Measurements from ENCODE around the gene NHS.

DNA sequence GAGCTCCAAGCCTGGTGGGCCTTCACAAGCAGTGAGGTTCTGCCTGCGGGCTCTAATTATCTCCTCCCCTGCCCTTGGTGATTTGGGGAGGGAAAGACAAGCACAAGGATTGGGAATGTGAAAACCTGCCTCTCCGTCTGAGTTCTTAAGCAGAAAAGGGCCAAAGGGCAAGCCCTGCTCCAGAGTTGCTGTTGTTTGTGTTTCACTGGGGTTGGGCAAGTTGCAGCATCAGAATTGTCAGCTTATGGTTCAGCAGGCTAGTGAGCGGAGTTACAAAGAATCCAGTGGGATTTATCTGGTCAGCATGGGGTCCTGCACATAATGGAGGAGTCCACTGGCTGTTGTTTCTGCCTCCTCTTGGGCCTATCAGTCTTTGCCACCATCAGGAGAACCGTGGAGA is 60.5 kb downstream of the NHS start:
- no peak for TF ChIP-seq CTCF (IDR thresholded peaks at IDR 0.05)
- no peak for TF ChIP-seq POLR2A (IDR thresholded peaks at IDR 0.05)
